HG03378 (cell line): Measurements from ENCODE around the gene CYP2W1.

Experiments used
- ATAC-seq: cut with Tn5 transposase; IDR thresholded peaks from one replicate; pipeline ENCODE4 v1.9.1; 2021; ENCODE audit warnings: mild to moderate bottlenecking, moderate library complexity; ENCODE audit not compliant: unreplicated experiment

Gene CYP2W1

GRCh38 chr7:978416-979091, 4.4 kb upstream of the CYP2W1 start:
- ATAC-seq, result no peak

- no peak for ATAC-seq
Observed at GRCh38 chr7:979151-979550, 3.8 kb upstream of the CYP2W1 start.

- no peak for ATAC-seq
Observed at GRCh38 chr7:979886-980571, 3.0 kb upstream of the CYP2W1 start.

GRCh38 chr7:981793-982510, 1.0 kb upstream of the CYP2W1 start:
- ATAC-seq, result no peak

- no peak for ATAC-seq
Observed at GRCh38 chr7:982511-983003, 424 bp upstream of the CYP2W1 start.

GRCh38 chr7:983616-984071, 663 bp downstream of the CYP2W1 start:
- ATAC-seq, result no peak

GRCh38 chr7:984361-985126, 1.6 kb downstream of the CYP2W1 start:
- ATAC-seq, result no peak

GRCh38 chr7:985127-985416, 2.1 kb downstream of the CYP2W1 start:
- no peak for ATAC-seq

- no peak for ATAC-seq
Observed at GRCh38 chr7:985915-986741, 3.1 kb downstream of the CYP2W1 start.

GRCh38 chr7:986766-987751, 4.1 kb downstream of the CYP2W1 start:
- ATAC-seq, result no peak

GRCh38 chr7:987909-988308, 4.9 kb downstream of the CYP2W1 start:
- no peak for ATAC-seq

GRCh38 chr7:988426-988911, 5.5 kb downstream of the CYP2W1 start:
- ATAC-seq, result no peak

- ATAC-seq, result no peak
Observed at GRCh38 chr7:988963-989529, 6.1 kb downstream of the CYP2W1 start.

- no peak for ATAC-seq
Observed at GRCh38 chr7:990352-990932, 7.5 kb downstream of the CYP2W1 start.

GRCh38 chr7:990933-991728, 8.2 kb downstream of the CYP2W1 start:
- no peak for ATAC-seq

GRCh38 chr7:991729-992656, 9.0 kb downstream of the CYP2W1 start:
- ATAC-seq, result no peak
